Omental fat pad (tissue), 4 donors: ENCODE results near the gene CYFIP2. TPM values are rescaled to one million over a fixed set of nuclear protein-coding genes. Genes with fewer than 3 reads are reported as not detected.

ENCODE experiments used
- ATAC-seq: fragments of 150-250 bp; one replicate; pipeline ENCODE4 v1.9.1; 2016; ENCODE audit warnings: mild to moderate bottlenecking, moderate library complexity; ENCODE audit not compliant: low FRiP score
- DNase-seq: peaks from one replicate; pipeline ENCODE4 v3.0.0-alpha.2; 2019; ENCODE audit warnings: low spot score
- total RNA-seq, 4 donors: library from RNA; depleted of rRNA; stranded (reverse); fragments of >200 nt; gene quantifications; one replicate each; pipeline ENCODE4 v1.1.0, GENCODE V29; 2016
- TF ChIP-seq, protein P1 (sequence below), 3 donors: fragments of 450-650 bp; IDR thresholded peaks; one replicate each; pipeline ENCODE4 v1.5.1; 2016 to 2017; ENCODE audit warnings: antibody characterized with exemption in 3 of 3, mild to moderate bottlenecking in 3 of 3, moderate library complexity in 2 of 3

CYFIP2 gene
- 10 to 100 TPM; 12.7 to 25.5 (median 15.8) TPM for total RNA-seq

GRCh38 chr5:157265714-157266285, at the start of gene CYFIP2:
Gene CYFIP2 (plus strand): TSS chr5:157266123. CDS start chr5:157285362, 19,239 bp downstream.
- ATAC-seq, result peak; percentile 90
- TF ChIP-seq, protein P1, sequence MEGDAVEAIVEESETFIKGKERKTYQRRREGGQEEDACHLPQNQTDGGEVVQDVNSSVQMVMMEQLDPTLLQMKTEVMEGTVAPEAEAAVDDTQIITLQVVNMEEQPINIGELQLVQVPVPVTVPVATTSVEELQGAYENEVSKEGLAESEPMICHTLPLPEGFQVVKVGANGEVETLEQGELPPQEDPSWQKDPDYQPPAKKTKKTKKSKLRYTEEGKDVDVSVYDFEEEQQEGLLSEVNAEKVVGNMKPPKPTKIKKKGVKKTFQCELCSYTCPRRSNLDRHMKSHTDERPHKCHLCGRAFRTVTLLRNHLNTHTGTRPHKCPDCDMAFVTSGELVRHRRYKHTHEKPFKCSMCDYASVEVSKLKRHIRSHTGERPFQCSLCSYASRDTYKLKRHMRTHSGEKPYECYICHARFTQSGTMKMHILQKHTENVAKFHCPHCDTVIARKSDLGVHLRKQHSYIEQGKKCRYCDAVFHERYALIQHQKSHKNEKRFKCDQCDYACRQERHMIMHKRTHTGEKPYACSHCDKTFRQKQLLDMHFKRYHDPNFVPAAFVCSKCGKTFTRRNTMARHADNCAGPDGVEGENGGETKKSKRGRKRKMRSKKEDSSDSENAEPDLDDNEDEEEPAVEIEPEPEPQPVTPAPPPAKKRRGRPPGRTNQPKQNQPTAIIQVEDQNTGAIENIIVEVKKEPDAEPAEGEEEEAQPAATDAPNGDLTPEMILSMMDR (IDR thresholded peaks at IDR 0.05), result no peak
- DNase-seq, result no peak

GRCh38 chr5:157216391-157217142, 49.4 kb upstream of the CYFIP2 start:
- TF ChIP-seq, protein P1 (IDR thresholded peaks at IDR 0.05), result no peak
- no peak for ATAC-seq
- DNase-seq, result no peak

GRCh38 chr5:157217289-157218024, 48.5 kb upstream of the CYFIP2 start:
- DNase-seq (no peak), ATAC-seq (no peak)

DNA sequence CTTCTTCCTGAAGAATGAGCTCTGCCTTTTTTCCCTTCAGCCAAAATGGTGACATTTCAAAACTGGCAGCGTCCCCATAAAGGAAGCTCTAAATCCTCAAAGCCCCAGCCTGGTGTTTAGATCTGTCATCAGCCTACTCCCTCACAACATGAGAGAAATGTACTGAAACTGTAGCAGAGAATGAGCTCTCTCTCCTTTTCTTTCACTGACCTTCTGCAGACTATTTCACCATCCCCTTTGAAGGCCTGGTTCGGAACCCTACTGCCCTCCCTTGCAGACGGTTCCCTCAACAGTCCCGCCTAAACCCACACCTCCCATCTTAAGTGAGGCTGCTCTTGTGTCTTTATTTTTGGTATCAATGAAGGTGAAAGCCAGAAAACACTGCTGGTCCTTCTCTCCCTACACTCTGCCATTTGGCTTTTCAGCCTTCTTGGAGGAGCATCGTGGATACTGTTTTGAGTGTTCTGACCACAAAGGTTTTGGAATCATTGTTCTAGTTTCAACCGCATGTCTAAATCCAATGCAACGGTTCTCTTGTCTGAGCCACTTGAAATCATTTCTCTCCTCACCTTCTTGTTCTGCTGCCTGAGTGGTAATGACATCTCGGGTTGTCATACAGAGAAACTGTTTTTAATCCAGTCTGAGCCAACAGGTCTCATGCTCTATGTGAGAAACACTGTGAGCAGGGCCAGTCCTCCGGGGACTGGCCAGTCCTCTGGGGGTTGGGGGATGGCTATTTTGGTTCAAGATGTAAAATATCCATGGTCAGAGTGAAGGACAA, 46.2 kb upstream of the CYFIP2 start:
- TF ChIP-seq, protein P1 (IDR thresholded peaks at IDR 0.05), result no peak
- DNase-seq, result no peak
- no peak for ATAC-seq

More at GRCh38 chr5:157217289-157218024, 48.5 kb upstream of the CYFIP2 start:
- TF ChIP-seq, protein P1 (IDR thresholded peaks at IDR 0.05), result no peak

GRCh38 chr5:157221959-157222358, 44.0 kb upstream of the CYFIP2 start:
- TF ChIP-seq, protein P1 (IDR thresholded peaks at IDR 0.05), result no peak
- DNase-seq (no peak), ATAC-seq (no peak)

DNA sequence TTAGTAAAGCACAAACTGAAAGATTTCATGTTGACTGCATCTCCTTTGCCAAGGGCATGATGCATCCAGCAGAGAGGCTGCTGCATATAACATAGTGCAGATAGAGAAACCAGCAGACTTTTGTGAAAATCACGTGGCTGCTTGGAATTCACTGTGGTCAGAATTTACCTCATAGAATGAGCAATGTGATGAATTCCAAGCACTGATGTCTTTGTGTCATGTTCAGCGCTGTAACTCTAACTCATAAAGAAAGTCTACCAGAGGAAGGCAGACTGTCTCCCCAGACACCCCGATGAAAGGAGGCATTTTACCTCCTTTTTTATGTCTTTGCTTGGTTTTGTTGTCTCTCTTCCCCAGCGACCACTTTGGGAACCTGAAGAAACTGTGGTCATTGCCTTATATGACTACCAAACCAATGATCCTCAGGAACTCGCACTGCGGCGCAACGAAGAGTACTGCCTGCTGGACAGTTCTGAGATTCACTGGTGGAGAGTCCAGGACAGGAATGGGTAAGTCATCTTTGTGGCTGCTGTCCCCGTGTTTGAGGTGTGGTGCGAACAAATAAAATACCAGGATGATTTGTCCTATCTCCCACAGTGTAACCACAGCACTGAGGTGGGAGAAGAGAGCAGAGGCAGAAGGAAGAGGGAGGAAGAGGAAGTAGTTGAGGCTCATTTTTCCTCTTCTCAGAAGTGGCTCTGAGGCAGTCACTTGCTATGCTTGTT, 43.3 kb upstream of the CYFIP2 start:
- no peak for DNase-seq
- TF ChIP-seq, protein P1 (IDR thresholded peaks at IDR 0.05), result no peak
- ATAC-seq, result no peak
